Measurements from ENCODE around the gene BIN1. TPM values are rescaled to one million over a fixed set of nuclear protein-coding genes. Genes with fewer than 3 reads are reported as not detected.

BIN1 gene
- 10 to 100 TPM; 24.9 to 30.1 TPM for total RNA-seq

GRCh38 chr2:127106991-127107621, at the start of gene BIN1:
BIN1 (minus strand) TSS chr2:127107154; CDS start chr2:127106943, 211 bp downstream.
- Histone ChIP-seq H3K9me3 (no peaks in the 10 kb centered on the region), H3K27ac (peak within 1 kb of the TSS; percentile 18 to 54)
- TF ChIP-seq CTCF (IDR thresholded peaks at IDR 0.05): no peak

GRCh38 chr2:127155947-127156346, 49.0 kb upstream of the BIN1 start:
- DNase-seq (ENCODE audit: low spot score) (no peak), ATAC-seq (ENCODE audit: insufficient number of reproducible peaks, low FRiP score, low read depth) (no peak)
- Histone ChIP-seq H3K36me3 (no peaks in the 10 kb centered on the region), H3K4me1 (ENCODE audit: control insufficient read depth in 1 of 2, low read depth in 2 of 2) (no peaks in the 10 kb centered on the region), H3K27me3 (replicated peaks; ENCODE audit: insufficient read depth) (no peaks in the 10 kb centered on the region), H3K4me3 (no peak overlapping the region), H3K9me3 (no peaks in the 10 kb centered on the region), H3K27ac (no peak overlapping the region)
- TF ChIP-seq CTCF (IDR thresholded peaks at IDR 0.05): no peak

More at GRCh38 chr2:127106991-127107621, at the start of gene BIN1:
- peaks cover 0 to 28% of the 10 kb centered on the region in 2 donors for H3K4me1 ChIP-seq (ENCODE audit: control insufficient read depth in 1 of 2, low read depth in 2 of 2)
- no peaks in the 10 kb centered on the region for H3K27me3 ChIP-seq (replicated peaks; ENCODE audit: insufficient read depth)
- no peaks in the 10 kb centered on the region for H3K36me3 ChIP-seq
- H3K4me3 ChIP-seq: peak within 1 kb of the TSS; percentile 95
- peak; percentile 38 for ATAC-seq (ENCODE audit: insufficient number of reproducible peaks, low FRiP score, low read depth)
- no peak for DNase-seq (ENCODE audit: low spot score)

- Histone ChIP-seq H3K9me3 (no peaks in the 10 kb centered on the region), H3K27ac (no peak overlapping the region), H3K36me3 (no peaks in the 10 kb centered on the region), H3K27me3 (replicated peaks; ENCODE audit: insufficient read depth) (no peaks in the 10 kb centered on the region), H3K4me3 (no peak overlapping the region), H3K4me1 (ENCODE audit: control insufficient read depth in 1 of 2, low read depth in 2 of 2) (no peaks in the 10 kb centered on the region)
- TF ChIP-seq CTCF (IDR thresholded peaks at IDR 0.05): no peak
- ATAC-seq (ENCODE audit: insufficient number of reproducible peaks, low FRiP score, low read depth): no peak
- DNase-seq (ENCODE audit: low spot score): no peak
These were observed 48.2 kb upstream of the BIN1 start for GRCh38 chr2:127155028-127155581.

GRCh38 chr2:127154396-127154795, 47.4 kb upstream of the BIN1 start:
- Histone ChIP-seq H3K27ac (no peak overlapping the region), H3K36me3 (no peaks in the 10 kb centered on the region), H3K4me3 (no peak overlapping the region), H3K9me3 (no peaks in the 10 kb centered on the region), H3K4me1 (ENCODE audit: control insufficient read depth in 1 of 2, low read depth in 2 of 2) (no peaks in the 10 kb centered on the region), H3K27me3 (replicated peaks; ENCODE audit: insufficient read depth) (no peaks in the 10 kb centered on the region)
- DNase-seq (ENCODE audit: low spot score): no peak
- TF ChIP-seq CTCF (IDR thresholded peaks at IDR 0.05): no peak
- no peak for ATAC-seq (ENCODE audit: insufficient number of reproducible peaks, low FRiP score, low read depth)

- ATAC-seq (ENCODE audit: insufficient number of reproducible peaks, low FRiP score, low read depth) (no peak), DNase-seq (ENCODE audit: low spot score) (no peak)
- Histone ChIP-seq H3K27me3 (replicated peaks; ENCODE audit: insufficient read depth) (no peaks in the 10 kb centered on the region), H3K36me3 (no peaks in the 10 kb centered on the region), H3K4me3 (no peak overlapping the region), H3K9me3 (no peaks in the 10 kb centered on the region), H3K27ac (no peak overlapping the region), H3K4me1 (ENCODE audit: control insufficient read depth in 1 of 2, low read depth in 2 of 2) (no peaks in the 10 kb centered on the region)
- no peak for TF ChIP-seq CTCF (IDR thresholded peaks at IDR 0.05)
These were observed 46.8 kb upstream of the BIN1 start for GRCh38 chr2:127153691-127154158.
